Stimulated activated CD4-positive, alpha-beta T cell treated with anti-CD3 and anti-CD28 coated beads, Interleukin-15, amount 100 ng/mL, for 1 hour (primary cell): Measurements from ENCODE around the gene VGLL4.
"Not testable (repeated sequence)": the region's sequence is repeated elsewhere in the genome, so short reads cannot be mapped to it uniquely, and the experiment has no call there.

ENCODE experiments used
- DNase-seq, 2 donors: peaks; one replicate each; pipeline ENCODE4 v3.0.0-alpha.2; 2020; ENCODE audit warnings: low read depth in 1 of 2, low spot score in 1 of 2

Gene VGLL4

DNA sequence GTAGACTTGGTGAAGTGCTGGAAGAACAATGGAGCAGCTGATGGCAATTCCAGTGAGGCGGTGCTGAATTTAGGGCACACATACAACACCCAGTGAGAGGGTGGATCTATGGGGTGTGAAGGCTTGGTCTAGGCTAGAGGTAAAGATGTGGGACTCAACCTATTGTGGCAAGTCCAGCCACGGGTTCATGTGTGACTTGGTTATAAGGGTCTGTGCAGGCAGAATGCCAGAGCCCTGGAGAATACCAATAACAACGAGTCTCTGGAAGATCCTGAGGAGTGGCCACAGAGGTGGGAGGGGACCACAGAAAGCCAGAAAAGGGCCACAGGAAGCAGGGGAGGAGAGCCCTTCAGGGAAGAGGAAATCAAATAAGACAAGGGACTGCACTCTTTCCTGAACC is 55.0 kb downstream of the VGLL4 start:
- no peak for DNase-seq

GRCh38 chr3:11588338-11588737 is 55.4 kb downstream of the VGLL4 start:
- DNase-seq, result no peak

- no peak for DNase-seq
Observed at GRCh38 chr3:11587766-11588165, 55.9 kb downstream of the VGLL4 start.

GRCh38 chr3:11584570-11584969 is 59.1 kb downstream of the VGLL4 start:
- DNase-seq, result no peak

GRCh38 chr3:11583638-11584046 is 60.1 kb downstream of the VGLL4 start:
- DNase-seq, result no peak

DNA sequence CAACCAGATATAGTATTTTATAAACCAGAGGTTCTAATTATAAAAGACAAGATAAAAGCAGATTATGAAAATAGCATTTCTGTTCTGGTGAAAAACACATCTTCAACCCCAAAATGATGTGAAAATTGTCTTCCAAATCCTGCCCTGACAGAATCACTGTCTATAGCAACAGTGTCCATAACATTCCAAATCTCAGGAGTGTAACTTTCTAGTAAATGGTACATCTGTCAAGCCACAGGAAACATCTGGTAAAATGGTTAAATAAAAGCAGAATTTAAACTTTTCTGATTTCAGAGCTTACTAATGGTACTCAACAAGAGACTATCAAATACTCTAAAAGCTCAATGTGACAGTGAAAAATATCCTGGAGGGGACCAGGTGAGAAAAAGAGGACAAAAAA is 60.5 kb downstream of the VGLL4 start:
- no peak for DNase-seq

DNA sequence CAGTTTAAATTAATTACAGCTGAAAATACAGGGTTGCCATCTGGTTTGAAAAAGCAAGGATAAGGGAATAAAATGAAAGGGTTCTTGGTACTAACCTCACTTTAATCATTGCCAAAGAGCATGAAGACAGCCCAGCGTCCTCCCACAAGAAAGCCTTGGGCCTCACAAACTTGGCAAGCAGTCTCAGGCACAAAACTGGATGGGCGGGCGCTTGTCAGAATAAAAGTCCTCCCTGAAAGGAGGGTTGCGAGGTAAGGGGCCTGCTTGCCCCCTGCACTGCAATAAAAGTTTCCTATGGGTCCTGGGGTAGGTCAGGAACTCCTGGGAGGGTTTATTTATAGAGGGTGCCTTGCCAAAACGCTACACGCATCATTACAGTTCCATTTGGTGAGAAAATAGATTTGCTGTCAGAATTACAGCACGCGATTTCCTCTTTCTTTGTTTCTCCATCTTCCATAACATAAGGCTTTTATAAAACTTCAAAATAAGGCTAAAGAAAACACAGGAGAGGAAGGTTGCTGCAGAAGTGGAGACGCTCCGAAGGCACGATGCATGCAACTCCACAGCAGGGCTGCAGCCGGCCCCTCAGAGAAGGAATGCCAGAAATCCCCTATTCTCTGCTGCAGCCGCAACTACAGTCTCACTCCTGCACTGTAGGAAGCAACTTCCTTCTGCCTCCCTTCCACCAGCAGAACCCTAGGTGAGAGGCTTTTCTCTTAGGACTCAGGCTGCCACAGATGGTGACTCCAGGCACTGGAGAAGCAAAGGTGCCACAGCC is 61.3 kb downstream of the VGLL4 start:
- no peak for DNase-seq

- DNase-seq, result no peak
Observed at GRCh38 chr3:11581237-11582190, 62.2 kb downstream of the VGLL4 start.

DNA sequence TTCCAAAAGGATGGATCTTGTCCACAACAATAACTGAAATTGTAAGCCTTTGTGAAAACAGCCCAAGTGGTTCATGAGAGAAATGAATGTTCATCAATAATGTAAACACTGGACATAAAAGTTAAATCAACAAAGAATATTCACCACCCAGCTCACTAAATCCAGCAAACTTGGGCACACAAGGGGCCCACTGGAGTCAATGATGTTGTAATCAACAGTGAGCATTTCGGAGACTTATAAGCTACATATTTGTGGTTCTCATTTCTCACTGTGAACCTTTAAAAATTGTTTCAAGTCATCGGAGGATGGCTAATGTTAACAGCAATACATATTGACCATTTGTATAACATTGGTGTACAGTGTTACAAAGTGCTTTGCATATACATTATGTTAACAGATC is 63.1 kb downstream of the VGLL4 start:
- no peak for DNase-seq

- no peak for DNase-seq
Observed at GRCh38 chr3:11578169-11578568, 65.5 kb downstream of the VGLL4 start.

DNA sequence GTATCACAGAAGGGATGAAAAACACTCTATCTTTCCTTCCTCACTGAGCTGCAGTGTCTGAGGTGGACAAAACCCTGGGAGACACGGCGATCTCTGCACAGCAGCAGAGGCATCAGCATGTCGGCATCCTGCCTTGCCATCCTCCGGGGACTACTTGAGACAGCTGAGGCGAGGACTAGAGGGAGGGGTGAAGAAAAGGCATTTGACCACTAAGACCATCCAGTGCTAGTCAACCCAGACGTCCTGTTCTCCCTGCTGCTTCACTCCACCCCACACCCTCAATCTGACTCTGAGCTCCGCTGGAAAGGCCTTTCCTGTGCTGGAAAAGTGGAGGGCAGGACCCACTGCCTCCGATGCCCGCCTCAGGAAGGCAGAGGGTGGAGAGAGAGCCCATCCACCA is 67.3 kb downstream of the VGLL4 start:
- DNase-seq, result no peak

GRCh38 chr3:11575677-11576076 is 68.0 kb downstream of the VGLL4 start:
- no peak for DNase-seq

DNA sequence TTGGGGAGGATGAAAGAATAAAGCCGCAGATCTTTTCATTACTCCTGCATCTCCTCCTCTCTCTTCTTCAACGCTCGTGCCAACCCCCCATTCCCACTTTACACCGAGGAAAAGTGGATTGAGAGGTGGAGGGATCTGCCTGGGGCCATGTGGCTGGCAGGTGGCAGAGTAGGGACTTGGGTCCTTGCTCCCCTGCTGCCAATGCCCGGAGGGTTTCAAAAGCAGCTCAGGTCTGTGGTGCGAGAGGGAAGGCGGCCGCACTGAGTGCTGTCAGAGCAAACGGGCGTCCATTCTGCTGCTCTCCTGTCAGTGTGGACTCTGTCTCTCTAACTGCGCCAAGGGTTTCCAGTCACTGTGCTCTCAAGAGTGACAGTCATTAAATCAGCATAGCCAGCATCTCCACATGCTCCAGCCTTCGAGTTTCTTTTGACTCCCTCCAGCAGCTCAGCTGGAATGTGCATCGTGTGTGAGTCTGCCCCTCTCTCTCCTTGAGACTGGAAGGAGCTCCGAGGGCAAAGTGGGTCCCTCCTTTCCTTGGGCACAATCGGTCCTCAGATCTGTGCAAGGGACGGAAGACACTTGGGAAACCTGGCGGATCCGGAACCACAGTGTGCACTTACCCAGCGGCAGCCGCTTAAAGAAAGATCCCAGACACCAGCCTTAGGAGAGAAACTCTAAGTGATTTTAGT is 68.6 kb downstream of the VGLL4 start:
- DNase-seq, result no peak

- not testable (repeated sequence) for DNase-seq
Observed at GRCh38 chr3:11572660-11573059, 71.1 kb downstream of the VGLL4 start.

- DNase-seq, result no peak
Observed at GRCh38 chr3:11570789-11571495, 72.8 kb downstream of the VGLL4 start.

DNA sequence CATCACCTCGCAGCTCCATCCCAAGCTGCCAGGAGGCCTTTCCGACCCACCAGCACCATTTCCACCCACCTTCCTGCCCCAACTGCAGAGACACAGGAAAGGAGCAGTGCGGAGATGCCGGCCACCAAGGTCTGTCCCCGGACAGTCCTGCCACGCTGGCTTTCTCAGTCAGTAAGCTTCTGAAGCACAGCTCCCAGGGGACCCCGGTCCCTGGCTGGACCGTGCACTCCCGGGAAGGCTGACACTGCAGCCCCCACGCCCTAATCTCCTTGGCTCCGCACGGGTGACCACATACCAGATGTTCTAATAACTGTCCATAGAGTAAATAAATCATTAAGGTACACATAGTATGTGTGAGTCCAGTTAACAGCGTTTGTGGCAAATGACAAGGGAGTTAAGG is 73.5 kb downstream of the VGLL4 start:
- DNase-seq, result no peak

DNA sequence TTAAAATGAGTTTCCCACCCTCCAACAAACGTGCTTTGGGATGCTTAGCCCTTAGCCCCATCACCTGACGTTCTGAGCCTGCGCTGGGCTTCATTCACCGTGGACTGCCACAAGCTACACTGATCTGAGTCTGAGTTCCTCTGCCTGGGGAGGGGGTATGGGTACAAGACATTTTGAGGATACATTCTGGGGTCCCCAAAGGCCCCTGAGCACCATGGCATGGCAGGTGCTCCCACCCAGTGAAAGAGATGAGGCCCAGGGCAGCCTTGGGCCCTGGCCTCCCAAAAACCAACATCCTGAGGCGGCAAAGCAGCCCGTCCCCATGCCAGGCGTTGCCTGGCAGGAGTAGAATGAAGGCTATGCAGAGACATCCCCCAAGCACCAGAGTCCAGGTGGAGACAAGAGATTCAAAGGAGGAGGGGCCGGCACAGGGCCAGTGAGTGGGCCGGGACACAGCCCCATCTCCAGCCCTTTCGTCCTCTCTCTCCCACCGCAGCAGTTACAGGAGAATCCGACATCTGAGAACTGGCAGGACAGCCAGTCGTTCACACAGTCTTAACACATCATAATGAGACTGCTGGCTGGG is 74.5 kb downstream of the VGLL4 start:
- no peak for DNase-seq

GRCh38 chr3:11568503-11569155 is 75.1 kb downstream of the VGLL4 start:
- DNase-seq, result no peak

- no peak for DNase-seq
Observed at GRCh38 chr3:11567516-11568467, 75.9 kb downstream of the VGLL4 start.
